ENCODE results near the gene SLC44A1.

SLC44A1 gene

DNA sequence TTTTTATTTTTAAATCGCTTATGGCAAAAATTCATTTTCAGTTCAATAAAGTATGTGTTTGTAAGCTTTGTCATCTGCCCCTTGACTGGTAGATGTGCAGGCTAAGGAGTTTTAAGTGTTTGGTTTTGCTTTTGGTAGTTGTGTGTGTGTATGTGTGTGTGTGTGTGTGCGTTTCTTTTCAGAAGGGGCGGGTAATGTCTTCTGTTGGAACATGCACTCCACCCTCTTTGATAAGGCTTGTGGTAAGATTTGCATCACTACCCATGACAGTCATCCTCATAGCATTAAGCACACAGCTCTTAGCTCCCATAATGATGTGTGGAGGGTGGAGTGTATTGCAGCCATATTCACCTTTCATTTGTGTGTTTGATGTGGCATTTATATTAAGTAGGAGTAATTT, 111.3 kb downstream of the SLC44A1 start:
- Histone ChIP-seq H4K91ac (ENCODE audit: low read depth, low read length, poor library complexity) (no peak overlapping the region), H3K9me3 (replicated peaks in 1 of 2; ENCODE audit: control insufficient read depth in 2 of 2, insufficient read depth in 1 of 2, low read depth in 1 of 2, low read length in 2 of 2) (no peaks in the 10 kb centered on the region), H3K36me3 (replicated peaks in 1 of 2; ENCODE audit: control insufficient read depth in 2 of 2, insufficient read depth in 2 of 2, low read length in 2 of 2) (no peaks in the 10 kb centered on the region), H2BK15ac (ENCODE audit: low read length) (no peak overlapping the region), H3K23ac (ENCODE audit: low read depth, low read length, poor library complexity) (no peak overlapping the region), H3K79me1 (ENCODE audit: low read depth, low read length) (peaks cover 3% of the 10 kb centered on the region), H3K4ac (ENCODE audit: low read length) (no peak overlapping the region), H3K4me3 (ENCODE audit: low read length in 2 of 2) (no peak overlapping the region), H3K27ac (replicated peaks; ENCODE audit: low read length) (no peak overlapping the region), H3K9ac (ENCODE audit: low read depth, low read length, poor library complexity) (no peak overlapping the region), H3K14ac (ENCODE audit: low read length) (no peak overlapping the region), H2BK120ac (ENCODE audit: low read depth, low read length) (no peak overlapping the region), H2AK5ac (ENCODE audit: low read depth, low read length) (no peak overlapping the region), H2BK12ac (ENCODE audit: low read length) (no peak overlapping the region), H3K4me2 (ENCODE audit: insufficient read depth, low read length, poor library complexity, severe bottlenecking) (peak overlapping the region; percentile 11), H2AFZ (ENCODE audit: low read length) (no peak overlapping the region), H4K8ac (ENCODE audit: low read depth, low read length) (no peak overlapping the region), H3K4me1 (ENCODE audit: control insufficient read depth in 2 of 2, insufficient read depth in 1 of 2, low read depth in 1 of 2, low read length in 2 of 2) (no peaks in the 10 kb centered on the region), H3K27me3 (ENCODE audit: control insufficient read depth in 3 of 3, insufficient read depth in 3 of 3, low read depth in 1 of 3, low read length in 3 of 3) (no peaks in the 10 kb centered on the region), H3K18ac (ENCODE audit: low read length) (no peak overlapping the region), H2BK5ac (ENCODE audit: low read length) (no peak overlapping the region)
- no CpG with 5 or more reads among the region's 3 CpGs for WGBS, 2 donors (ENCODE audit: extremely low coverage in 2 of 2, insufficient read length in 2 of 2, insufficient replicate concordance in 1 of 2)
- no peak for DNase-seq (ENCODE audit: low spot score)

DNA sequence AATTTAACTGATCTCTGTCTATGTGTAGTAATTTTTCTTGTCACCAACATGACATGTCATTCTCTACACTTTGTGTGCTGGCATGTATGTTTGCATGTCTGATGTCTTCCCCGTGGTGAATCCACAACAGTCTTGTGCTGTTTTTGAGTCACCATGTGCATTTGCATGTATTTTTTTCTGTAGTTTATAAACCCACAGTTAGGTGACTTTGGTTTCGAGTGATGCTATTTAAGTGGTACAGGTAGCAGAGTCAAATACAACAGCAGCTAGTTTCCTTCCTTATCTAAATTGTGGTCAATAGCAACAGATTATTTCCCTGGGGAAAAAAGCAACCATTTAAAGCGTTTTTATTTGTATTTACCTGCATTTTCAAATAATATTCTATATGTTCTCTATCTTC, 113.5 kb downstream of the SLC44A1 start:
- H3K18ac ChIP-seq (ENCODE audit: low read length), result no peak overlapping the region
- no peak overlapping the region for H3K4ac ChIP-seq (ENCODE audit: low read length)
- no peak overlapping the region for H3K4me3 ChIP-seq (ENCODE audit: low read length in 2 of 2)
- H3K27ac ChIP-seq (replicated peaks; ENCODE audit: low read length), result no peak overlapping the region
- no peak overlapping the region for H2BK5ac ChIP-seq (ENCODE audit: low read length)
- no peak overlapping the region for H3K23ac ChIP-seq (ENCODE audit: low read depth, low read length, poor library complexity)
- H2AFZ ChIP-seq (ENCODE audit: low read length), result no peak overlapping the region
- H2BK12ac ChIP-seq (ENCODE audit: low read length), result no peak overlapping the region
- peaks cover 3% of the 10 kb centered on the region for H3K79me1 ChIP-seq (ENCODE audit: low read depth, low read length)
- H3K4me1 ChIP-seq (ENCODE audit: control insufficient read depth in 2 of 2, insufficient read depth in 1 of 2, low read depth in 1 of 2, low read length in 2 of 2), result no peaks in the 10 kb centered on the region
- H3K27me3 ChIP-seq (ENCODE audit: control insufficient read depth in 3 of 3, insufficient read depth in 3 of 3, low read depth in 1 of 3, low read length in 3 of 3), result no peaks in the 10 kb centered on the region
- no peak overlapping the region for H2BK15ac ChIP-seq (ENCODE audit: low read length)
- H3K9me3 ChIP-seq (replicated peaks in 1 of 2; ENCODE audit: control insufficient read depth in 2 of 2, insufficient read depth in 1 of 2, low read depth in 1 of 2, low read length in 2 of 2), result no peaks in the 10 kb centered on the region
- H3K14ac ChIP-seq (ENCODE audit: low read length), result no peak overlapping the region
- no CpG with 5 or more reads among the region's 3 CpGs for WGBS, 2 donors (ENCODE audit: extremely low coverage in 2 of 2, insufficient read length in 2 of 2, insufficient replicate concordance in 1 of 2)
- H3K4me2 ChIP-seq (ENCODE audit: insufficient read depth, low read length, poor library complexity, severe bottlenecking), result no peak overlapping the region
- DNase-seq (ENCODE audit: low spot score), result no peak
- no peak overlapping the region for H2BK120ac ChIP-seq (ENCODE audit: low read depth, low read length)
- H3K9ac ChIP-seq (ENCODE audit: low read depth, low read length, poor library complexity), result no peak overlapping the region
- no peak overlapping the region for H4K8ac ChIP-seq (ENCODE audit: low read depth, low read length)
- H3K36me3 ChIP-seq (replicated peaks in 1 of 2; ENCODE audit: control insufficient read depth in 2 of 2, insufficient read depth in 2 of 2, low read length in 2 of 2), result no peaks in the 10 kb centered on the region
- no peak overlapping the region for H2AK5ac ChIP-seq (ENCODE audit: low read depth, low read length)
- no peak overlapping the region for H4K91ac ChIP-seq (ENCODE audit: low read depth, low read length, poor library complexity)

DNA sequence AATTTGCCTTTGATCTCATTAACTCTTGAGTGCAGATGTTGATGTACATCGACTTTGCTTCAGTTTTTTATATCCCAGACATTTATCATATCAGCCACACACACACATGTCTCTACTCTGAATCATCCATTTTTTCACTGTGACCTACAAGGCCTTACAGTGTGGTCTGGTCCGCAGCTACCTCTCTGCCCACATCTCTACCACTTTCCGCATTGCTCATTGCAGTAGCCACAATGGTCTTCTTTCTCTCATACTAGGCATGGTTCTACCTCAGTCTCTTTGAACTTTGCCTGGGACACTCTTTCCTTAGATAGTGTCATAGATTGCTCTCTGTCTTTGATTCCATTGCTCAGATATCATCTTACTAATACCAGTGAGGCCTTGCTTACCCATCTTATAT, 115.4 kb downstream of the SLC44A1 start:
- Histone ChIP-seq H3K18ac (ENCODE audit: low read length) (no peak overlapping the region), H3K9me3 (replicated peaks in 1 of 2; ENCODE audit: control insufficient read depth in 2 of 2, insufficient read depth in 1 of 2, low read depth in 1 of 2, low read length in 2 of 2) (no peaks in the 10 kb centered on the region), H2BK120ac (ENCODE audit: low read depth, low read length) (no peak overlapping the region), H3K36me3 (replicated peaks in 1 of 2; ENCODE audit: control insufficient read depth in 2 of 2, insufficient read depth in 2 of 2, low read length in 2 of 2) (no peaks in the 10 kb centered on the region), H2BK15ac (ENCODE audit: low read length) (no peak overlapping the region), H3K4ac (ENCODE audit: low read length) (no peak overlapping the region), H3K27ac (replicated peaks; ENCODE audit: low read length) (no peak overlapping the region), H3K79me1 (ENCODE audit: low read depth, low read length) (peaks cover 3% of the 10 kb centered on the region), H2AFZ (ENCODE audit: low read length) (no peak overlapping the region), H4K8ac (ENCODE audit: low read depth, low read length) (no peak overlapping the region), H3K14ac (ENCODE audit: low read length) (no peak overlapping the region), H3K4me1 (ENCODE audit: control insufficient read depth in 2 of 2, insufficient read depth in 1 of 2, low read depth in 1 of 2, low read length in 2 of 2) (no peaks in the 10 kb centered on the region), H3K23ac (ENCODE audit: low read depth, low read length, poor library complexity) (no peak overlapping the region), H3K4me3 (ENCODE audit: low read length in 2 of 2) (no peak overlapping the region), H2AK5ac (ENCODE audit: low read depth, low read length) (no peak overlapping the region), H2BK5ac (ENCODE audit: low read length) (no peak overlapping the region), H2BK12ac (ENCODE audit: low read length) (no peak overlapping the region), H3K9ac (ENCODE audit: low read depth, low read length, poor library complexity) (no peak overlapping the region), H3K4me2 (ENCODE audit: insufficient read depth, low read length, poor library complexity, severe bottlenecking) (no peak overlapping the region), H4K91ac (ENCODE audit: low read depth, low read length, poor library complexity) (no peak overlapping the region), H3K27me3 (ENCODE audit: control insufficient read depth in 3 of 3, insufficient read depth in 3 of 3, low read depth in 1 of 3, low read length in 3 of 3) (no peaks in the 10 kb centered on the region)
- no peak for DNase-seq (ENCODE audit: low spot score)
- WGBS, 2 donors (ENCODE audit: extremely low coverage in 2 of 2, insufficient read length in 2 of 2, insufficient replicate concordance in 1 of 2), result no CpG with 5 or more reads among the region's 3 CpGs

DNA sequence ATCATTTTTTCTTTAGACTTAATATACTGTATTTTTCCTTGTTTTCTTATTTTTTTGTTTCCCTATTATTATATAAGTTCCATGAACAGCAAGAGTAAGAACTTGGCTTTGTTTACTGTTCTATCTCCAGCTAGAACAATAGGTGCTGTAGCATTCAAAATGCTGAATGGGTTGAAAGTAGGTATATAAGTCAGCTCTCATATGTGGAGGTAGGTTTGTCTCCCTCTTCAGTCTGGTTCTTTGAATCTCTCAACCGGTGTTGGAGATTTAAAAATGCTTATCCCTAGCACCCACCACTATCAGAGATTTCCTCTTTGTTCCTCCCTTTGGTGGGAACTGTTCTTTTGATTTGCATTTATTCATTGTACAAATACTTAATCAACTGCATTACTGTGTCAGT, 115.9 kb downstream of the SLC44A1 start:
- Histone ChIP-seq H2BK5ac (ENCODE audit: low read length) (no peak overlapping the region), H3K4ac (ENCODE audit: low read length) (no peak overlapping the region), H2BK12ac (ENCODE audit: low read length) (no peak overlapping the region), H2BK15ac (ENCODE audit: low read length) (no peak overlapping the region), H3K27ac (replicated peaks; ENCODE audit: low read length) (no peak overlapping the region), H2AK5ac (ENCODE audit: low read depth, low read length) (no peak overlapping the region), H3K27me3 (ENCODE audit: control insufficient read depth in 3 of 3, insufficient read depth in 3 of 3, low read depth in 1 of 3, low read length in 3 of 3) (no peaks in the 10 kb centered on the region), H3K23ac (ENCODE audit: low read depth, low read length, poor library complexity) (no peak overlapping the region), H3K4me2 (ENCODE audit: insufficient read depth, low read length, poor library complexity, severe bottlenecking) (no peak overlapping the region), H2AFZ (ENCODE audit: low read length) (no peak overlapping the region), H3K4me1 (ENCODE audit: control insufficient read depth in 2 of 2, insufficient read depth in 1 of 2, low read depth in 1 of 2, low read length in 2 of 2) (no peaks in the 10 kb centered on the region), H3K14ac (ENCODE audit: low read length) (no peak overlapping the region), H3K9me3 (replicated peaks in 1 of 2; ENCODE audit: control insufficient read depth in 2 of 2, insufficient read depth in 1 of 2, low read depth in 1 of 2, low read length in 2 of 2) (no peaks in the 10 kb centered on the region), H4K91ac (ENCODE audit: low read depth, low read length, poor library complexity) (no peak overlapping the region), H4K8ac (ENCODE audit: low read depth, low read length) (no peak overlapping the region), H3K9ac (ENCODE audit: low read depth, low read length, poor library complexity) (no peak overlapping the region), H3K79me1 (ENCODE audit: low read depth, low read length) (peaks cover 3% of the 10 kb centered on the region), H3K36me3 (replicated peaks in 1 of 2; ENCODE audit: control insufficient read depth in 2 of 2, insufficient read depth in 2 of 2, low read length in 2 of 2) (no peaks in the 10 kb centered on the region), H2BK120ac (ENCODE audit: low read depth, low read length) (no peak overlapping the region), H3K4me3 (ENCODE audit: low read length in 2 of 2) (no peak overlapping the region), H3K18ac (ENCODE audit: low read length) (no peak overlapping the region)
- DNase-seq (ENCODE audit: low spot score), result no peak
- no CpG with 5 or more reads among the region's 1 CpG for WGBS, 2 donors (ENCODE audit: extremely low coverage in 2 of 2, insufficient read length in 2 of 2, insufficient replicate concordance in 1 of 2)
